ENCODE results near the gene ATF6. TPM values are rescaled to one million over a fixed set of nuclear protein-coding genes. Genes with fewer than 3 reads are reported as not detected.

The ATF6 gene
- total RNA-seq, 1 donor from 2014 or later: 14.6 TPM

- Histone ChIP-seq H3K27ac (ENCODE audit: low read depth, low read length) (no peak overlapping the region), H3K27me3 (ENCODE audit: control insufficient read depth in 3 of 3, insufficient read depth in 3 of 3, low read length in 3 of 3) (no peaks in the 10 kb centered on the region), H3K9ac (ENCODE audit: low read depth in 1 of 3, low read length in 3 of 3) (no peak overlapping the region), H3K4me3 (ENCODE audit: low read length in 3 of 3) (no peak overlapping the region), H3K9me3 (ENCODE audit: control insufficient read depth in 3 of 3, low read length in 3 of 3) (no peaks in the 10 kb centered on the region), H3K4me1 (ENCODE audit: control insufficient read depth in 3 of 3, insufficient read depth in 3 of 3, low read length in 3 of 3) (no peaks in the 10 kb centered on the region), H3K36me3 (ENCODE audit: control insufficient read depth in 3 of 3, insufficient read depth in 3 of 3, low read length in 3 of 3) (no peaks in the 10 kb centered on the region)
Measured at GRCh38 chr1:161899091-161899490, 133.0 kb downstream of the ATF6 start.

DNA sequence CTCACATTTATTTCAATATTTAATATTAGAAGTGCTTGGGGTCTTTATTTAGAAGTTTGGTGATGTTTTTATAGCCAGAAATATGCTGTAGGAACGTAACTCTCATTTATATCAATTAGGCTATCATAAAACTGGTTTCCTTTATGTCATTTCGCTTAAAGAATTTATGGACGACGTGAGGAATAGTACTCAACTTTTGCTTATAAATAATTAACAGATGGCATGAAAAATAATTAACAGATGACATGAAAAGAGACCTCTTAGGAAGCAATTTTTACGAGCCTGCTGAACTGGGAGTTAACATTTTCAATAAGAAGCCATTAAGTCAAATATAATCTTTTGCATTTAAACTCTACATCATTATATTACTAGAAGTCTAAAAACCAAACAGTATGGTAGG is 134.0 kb downstream of the ATF6 start:
- no peak overlapping the region for H3K27ac ChIP-seq (ENCODE audit: low read depth, low read length)
- H3K27me3 ChIP-seq (ENCODE audit: control insufficient read depth in 3 of 3, insufficient read depth in 3 of 3, low read length in 3 of 3): no peaks in the 10 kb centered on the region
- no peak overlapping the region for H3K9ac ChIP-seq (ENCODE audit: low read depth in 1 of 3, low read length in 3 of 3)
- no peaks in the 10 kb centered on the region for H3K4me1 ChIP-seq (ENCODE audit: control insufficient read depth in 3 of 3, insufficient read depth in 3 of 3, low read length in 3 of 3)
- H3K36me3 ChIP-seq (ENCODE audit: control insufficient read depth in 3 of 3, insufficient read depth in 3 of 3, low read length in 3 of 3): no peaks in the 10 kb centered on the region
- H3K4me3 ChIP-seq (ENCODE audit: low read length in 3 of 3): no peak overlapping the region
- H3K9me3 ChIP-seq (ENCODE audit: control insufficient read depth in 3 of 3, low read length in 3 of 3): no peaks in the 10 kb centered on the region

DNA sequence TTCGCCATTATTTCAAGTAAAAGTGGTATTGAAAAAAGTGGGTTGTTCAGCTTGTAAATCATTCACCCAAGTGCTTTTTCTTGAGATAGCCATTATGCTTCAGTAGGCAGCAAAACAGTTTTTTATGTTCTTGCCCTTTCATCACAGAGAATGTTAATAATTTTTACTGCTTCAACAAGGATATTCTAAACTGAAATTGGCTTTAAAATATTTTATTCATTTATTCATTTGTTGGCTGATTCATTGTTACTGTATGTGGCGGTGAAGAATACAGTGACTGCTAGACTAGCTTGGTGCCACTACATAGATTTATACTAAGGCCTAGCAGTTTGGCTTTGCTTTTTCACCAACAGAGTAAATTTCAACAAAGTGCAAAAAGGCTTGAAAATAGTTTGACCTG is 136.1 kb downstream of the ATF6 start:
- Histone ChIP-seq H3K36me3 (ENCODE audit: control insufficient read depth in 3 of 3, insufficient read depth in 3 of 3, low read length in 3 of 3) (no peaks in the 10 kb centered on the region), H3K4me1 (ENCODE audit: control insufficient read depth in 3 of 3, insufficient read depth in 3 of 3, low read length in 3 of 3) (no peaks in the 10 kb centered on the region), H3K4me3 (ENCODE audit: low read length in 3 of 3) (no peak overlapping the region), H3K9ac (ENCODE audit: low read depth in 1 of 3, low read length in 3 of 3) (no peak overlapping the region), H3K27ac (ENCODE audit: low read depth, low read length) (no peak overlapping the region), H3K9me3 (ENCODE audit: control insufficient read depth in 3 of 3, low read length in 3 of 3) (no peaks in the 10 kb centered on the region), H3K27me3 (ENCODE audit: control insufficient read depth in 3 of 3, insufficient read depth in 3 of 3, low read length in 3 of 3) (no peaks in the 10 kb centered on the region)

DNA sequence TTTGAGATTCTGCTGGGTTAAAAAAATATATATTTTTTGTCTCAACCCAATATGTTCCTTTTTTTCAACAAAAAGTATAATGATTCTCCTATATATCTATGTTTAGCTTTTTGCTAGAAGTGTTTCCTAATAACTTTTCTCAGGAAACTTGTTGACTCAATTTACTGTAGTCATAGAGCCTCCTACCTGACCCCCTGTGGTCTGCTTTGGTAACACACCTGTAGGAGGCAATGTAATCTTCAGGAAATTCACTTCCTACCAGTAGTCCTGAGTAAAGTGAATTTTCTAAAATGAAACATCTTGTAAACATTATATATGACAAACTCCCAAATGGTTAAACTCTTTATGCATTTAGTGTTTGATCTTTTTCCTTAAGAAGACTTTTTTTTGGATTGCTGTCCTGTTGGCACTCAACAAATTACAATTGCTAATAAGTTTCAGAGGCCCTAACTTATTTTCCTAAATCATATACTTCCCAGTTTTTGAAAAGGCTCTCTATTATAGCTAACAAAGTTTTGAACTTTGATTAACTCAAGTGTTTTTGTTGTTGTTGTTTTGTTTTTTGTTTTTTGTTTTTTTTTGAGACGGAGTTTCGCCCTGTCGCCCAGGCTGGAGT is 139.3 kb downstream of the ATF6 start:
- no peak overlapping the region for H3K4me3 ChIP-seq (ENCODE audit: low read length in 3 of 3)
- no peak overlapping the region for H3K27ac ChIP-seq (ENCODE audit: low read depth, low read length)
- peaks cover 0 to 3% (median 0%) of the 10 kb centered on the region in 3 donors for H3K4me1 ChIP-seq (ENCODE audit: control insufficient read depth in 3 of 3, insufficient read depth in 3 of 3, low read length in 3 of 3)
- H3K9ac ChIP-seq (ENCODE audit: low read depth in 1 of 3, low read length in 3 of 3): no peak overlapping the region
- H3K9me3 ChIP-seq (ENCODE audit: control insufficient read depth in 3 of 3, low read length in 3 of 3): no peaks in the 10 kb centered on the region
- H3K27me3 ChIP-seq (ENCODE audit: control insufficient read depth in 3 of 3, insufficient read depth in 3 of 3, low read length in 3 of 3): no peaks in the 10 kb centered on the region
- no peaks in the 10 kb centered on the region for H3K36me3 ChIP-seq (ENCODE audit: control insufficient read depth in 3 of 3, insufficient read depth in 3 of 3, low read length in 3 of 3)

- Histone ChIP-seq H3K4me1 (ENCODE audit: control insufficient read depth in 3 of 3, insufficient read depth in 3 of 3, low read length in 3 of 3) (peaks cover 0 to 3% (median 0%) of the 10 kb centered on the region in 3 donors), H3K36me3 (ENCODE audit: control insufficient read depth in 3 of 3, insufficient read depth in 3 of 3, low read length in 3 of 3) (no peaks in the 10 kb centered on the region)
Measured at GRCh38 chr1:161907265-161907664, 141.1 kb downstream of the ATF6 start.

GRCh38 chr1:161908264-161908663 is 142.1 kb downstream of the ATF6 start:
- peaks cover 0 to 5% (median 0%) of the 10 kb centered on the region in 3 donors for H3K36me3 ChIP-seq (ENCODE audit: control insufficient read depth in 3 of 3, insufficient read depth in 3 of 3, low read length in 3 of 3)
- H3K4me1 ChIP-seq (ENCODE audit: control insufficient read depth in 3 of 3, insufficient read depth in 3 of 3, low read length in 3 of 3): peaks cover 0 to 3% (median 0%) of the 10 kb centered on the region in 3 donors
- H3K9me3 ChIP-seq (ENCODE audit: control insufficient read depth in 3 of 3, low read length in 3 of 3): no peaks in the 10 kb centered on the region
- H3K9ac ChIP-seq (ENCODE audit: low read depth in 1 of 3, low read length in 3 of 3): no peak overlapping the region
- H3K27me3 ChIP-seq (ENCODE audit: control insufficient read depth in 3 of 3, insufficient read depth in 3 of 3, low read length in 3 of 3): no peaks in the 10 kb centered on the region
- no peak overlapping the region for H3K27ac ChIP-seq (ENCODE audit: low read depth, low read length)
- no peak overlapping the region for H3K4me3 ChIP-seq (ENCODE audit: low read length in 3 of 3)

More at GRCh38 chr1:161907265-161907664, 141.1 kb downstream of the ATF6 start:
- Histone ChIP-seq H3K9ac (ENCODE audit: low read depth in 1 of 3, low read length in 3 of 3) (no peak overlapping the region), H3K27ac (ENCODE audit: low read depth, low read length) (no peak overlapping the region), H3K27me3 (ENCODE audit: control insufficient read depth in 3 of 3, insufficient read depth in 3 of 3, low read length in 3 of 3) (no peaks in the 10 kb centered on the region), H3K4me3 (ENCODE audit: low read length in 3 of 3) (no peak overlapping the region), H3K9me3 (ENCODE audit: control insufficient read depth in 3 of 3, low read length in 3 of 3) (no peaks in the 10 kb centered on the region)

DNA sequence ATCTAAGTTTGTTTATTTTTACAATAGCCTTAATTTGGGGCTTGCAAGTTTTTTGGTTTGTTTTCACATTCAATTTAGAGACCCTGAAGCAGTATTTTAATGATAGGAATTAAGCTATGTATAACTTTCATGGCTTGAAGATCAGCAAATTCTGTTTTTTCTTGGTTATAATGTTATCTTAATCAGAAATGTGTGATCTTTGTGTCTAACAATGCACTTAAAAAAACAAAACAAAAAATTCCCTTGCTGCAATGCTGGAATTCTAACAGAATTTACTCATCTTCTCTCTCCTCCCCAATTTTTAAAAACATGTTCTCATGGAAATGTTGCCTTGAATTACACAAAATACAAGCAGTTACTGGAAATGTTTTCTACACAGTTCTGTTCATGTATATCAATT is 144.5 kb downstream of the ATF6 start:
- Histone ChIP-seq H3K4me1 (ENCODE audit: control insufficient read depth in 3 of 3, insufficient read depth in 3 of 3, low read length in 3 of 3) (peaks cover 0 to 3% (median 0%) of the 10 kb centered on the region in 3 donors), H3K9me3 (ENCODE audit: control insufficient read depth in 3 of 3, low read length in 3 of 3) (no peaks in the 10 kb centered on the region), H3K9ac (ENCODE audit: low read depth in 1 of 3, low read length in 3 of 3) (no peak overlapping the region), H3K36me3 (ENCODE audit: control insufficient read depth in 3 of 3, insufficient read depth in 3 of 3, low read length in 3 of 3) (peaks cover 0 to 12% (median 0%) of the 10 kb centered on the region in 3 donors), H3K27ac (ENCODE audit: low read depth, low read length) (no peak overlapping the region), H3K27me3 (ENCODE audit: control insufficient read depth in 3 of 3, insufficient read depth in 3 of 3, low read length in 3 of 3) (no peaks in the 10 kb centered on the region), H3K4me3 (ENCODE audit: low read length in 3 of 3) (no peak overlapping the region)

- no peaks in the 10 kb centered on the region for H3K9me3 ChIP-seq (ENCODE audit: control insufficient read depth in 3 of 3, low read length in 3 of 3)
- no peak overlapping the region for H3K27ac ChIP-seq (ENCODE audit: low read depth, low read length)
- no peak overlapping the region for H3K9ac ChIP-seq (ENCODE audit: low read depth in 1 of 3, low read length in 3 of 3)
- H3K4me1 ChIP-seq (ENCODE audit: control insufficient read depth in 3 of 3, insufficient read depth in 3 of 3, low read length in 3 of 3): peaks cover 0 to 3% (median 0%) of the 10 kb centered on the region in 3 donors
- no peaks in the 10 kb centered on the region for H3K27me3 ChIP-seq (ENCODE audit: control insufficient read depth in 3 of 3, insufficient read depth in 3 of 3, low read length in 3 of 3)
- peaks cover 0 to 16% (median 0%) of the 10 kb centered on the region in 3 donors for H3K36me3 ChIP-seq (ENCODE audit: control insufficient read depth in 3 of 3, insufficient read depth in 3 of 3, low read length in 3 of 3)
- no peak overlapping the region for H3K4me3 ChIP-seq (ENCODE audit: low read length in 3 of 3)
Measured at GRCh38 chr1:161913482-161914140, 147.5 kb downstream of the ATF6 start.

- Histone ChIP-seq H3K4me3 (ENCODE audit: low read length in 3 of 3) (no peak overlapping the region), H3K36me3 (ENCODE audit: control insufficient read depth in 3 of 3, insufficient read depth in 3 of 3, low read length in 3 of 3) (peaks cover 0 to 16% (median 0%) of the 10 kb centered on the region in 3 donors), H3K4me1 (ENCODE audit: control insufficient read depth in 3 of 3, insufficient read depth in 3 of 3, low read length in 3 of 3) (peaks cover 0 to 3% (median 0%) of the 10 kb centered on the region in 3 donors), H3K9ac (ENCODE audit: low read depth in 1 of 3, low read length in 3 of 3) (no peak overlapping the region), H3K9me3 (ENCODE audit: control insufficient read depth in 3 of 3, low read length in 3 of 3) (no peaks in the 10 kb centered on the region), H3K27ac (ENCODE audit: low read depth, low read length) (no peak overlapping the region), H3K27me3 (ENCODE audit: control insufficient read depth in 3 of 3, insufficient read depth in 3 of 3, low read length in 3 of 3) (no peaks in the 10 kb centered on the region)
Measured at GRCh38 chr1:161914595-161914994, 148.5 kb downstream of the ATF6 start.

GRCh38 chr1:161915051-161915503 is 149.0 kb downstream of the ATF6 start:
- Histone ChIP-seq H3K27me3 (ENCODE audit: control insufficient read depth in 3 of 3, insufficient read depth in 3 of 3, low read length in 3 of 3) (no peaks in the 10 kb centered on the region), H3K9me3 (ENCODE audit: control insufficient read depth in 3 of 3, low read length in 3 of 3) (no peaks in the 10 kb centered on the region), H3K4me3 (ENCODE audit: low read length in 3 of 3) (no peak overlapping the region), H3K9ac (ENCODE audit: low read depth in 1 of 3, low read length in 3 of 3) (no peak overlapping the region), H3K4me1 (ENCODE audit: control insufficient read depth in 3 of 3, insufficient read depth in 3 of 3, low read length in 3 of 3) (peaks cover 0 to 2% (median 0%) of the 10 kb centered on the region in 3 donors), H3K27ac (ENCODE audit: low read depth, low read length) (no peak overlapping the region), H3K36me3 (ENCODE audit: control insufficient read depth in 3 of 3, insufficient read depth in 3 of 3, low read length in 3 of 3) (peaks cover 0 to 16% (median 0%) of the 10 kb centered on the region in 3 donors)
